Peyer's patch (tissue), 4 donors: ENCODE measurements around the gene ALDH8A1.

Source experiments
- CTCF ChIP-seq, 6 experiments: fragments of 450-650 bp in 4 of 6; fragments of 200-600 bp in 2 of 6; sonication (generic) in 1 of 6; IDR thresholded peaks; one replicate each; pipeline ENCODE4 v1.5.1; 2017 to 2019; ENCODE audit warnings: antibody characterized with exemption in 6 of 6, mild to moderate bottlenecking in 3 of 6, moderate library complexity in 1 of 6
- POLR2A ChIP-seq, 2 donors: fragments of 450-650 bp; IDR thresholded peaks; one replicate each; pipeline ENCODE4 v1.5.1; 2017; ENCODE audit warnings: antibody characterized with exemption in 2 of 2, mild to moderate bottlenecking in 2 of 2, moderate library complexity in 2 of 2

GRCh38 chr6:134909701-134910592 is 40.0 kb downstream of the ALDH8A1 start:
- TF ChIP-seq CTCF (IDR thresholded peaks at IDR 0.05) (no peak), POLR2A (IDR thresholded peaks at IDR 0.05) (no peak)
